ENCODE results near the gene RSPO1. TPM values are rescaled to one million over a fixed set of nuclear protein-coding genes. Genes with fewer than 3 reads are reported as not detected.

RSPO1 gene
- total and polyA plus RNA-seq, 10 of the 15 experiments (the other 5 are each of a cell fraction or from before 2014, with no cell fraction given), result not detected

DNA sequence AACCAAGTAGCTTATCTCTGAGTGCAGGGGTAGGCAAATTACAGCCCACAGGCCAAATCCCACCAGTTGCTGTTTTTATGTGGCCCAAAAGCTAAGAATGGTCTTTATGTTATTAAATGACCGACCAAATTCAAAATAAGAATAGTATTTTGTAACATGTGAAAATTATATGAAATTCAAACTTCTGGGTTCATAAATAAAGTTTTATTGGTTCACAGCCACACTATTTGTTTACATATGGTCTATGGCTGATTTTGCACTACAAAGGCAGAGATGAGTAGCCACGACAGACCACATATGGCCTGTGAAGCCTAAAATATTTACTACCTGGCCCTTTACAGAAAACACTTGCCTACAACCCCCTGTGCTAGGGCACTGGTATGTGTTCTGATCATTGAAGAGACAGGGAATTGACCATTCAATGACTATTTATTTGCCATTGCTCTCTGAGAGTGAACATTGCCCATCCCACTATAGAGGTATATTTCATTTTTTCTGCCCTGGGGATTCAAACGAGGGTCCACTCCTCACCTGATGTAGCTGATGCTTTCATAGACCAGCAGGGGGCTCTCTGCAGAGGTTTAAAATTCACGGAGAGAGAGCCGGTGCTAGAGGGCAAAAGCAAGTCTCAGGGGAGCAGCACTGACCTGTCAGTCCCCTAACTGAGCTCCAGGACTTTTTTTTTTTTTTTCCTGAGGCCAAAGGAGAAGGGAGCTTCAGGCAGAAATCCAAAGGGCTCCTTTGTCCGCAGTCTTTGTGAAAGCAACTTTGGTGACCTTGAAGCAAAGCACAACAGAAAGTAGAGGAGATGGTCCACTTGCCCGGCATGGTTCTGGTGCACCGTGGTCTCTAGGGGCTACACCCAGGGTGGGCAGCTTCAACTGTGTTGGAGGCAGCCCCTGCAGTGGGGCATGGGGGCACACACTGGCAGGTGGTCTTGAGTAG is 31.7 kb downstream of the RSPO1 start (continued):
- TF ChIP-seq CEBPZ (IDR thresholded peaks at IDR 0.05; ENCODE audit: low read depth, low read length) (no peak), YY1 (IDR thresholded peaks at IDR 0.05; ENCODE audit: low read depth, low read length) (0 out of 2 replicates have a peak, but pooled peaks have one; percentile 34), RFX5 (IDR thresholded peaks at IDR 0.05; ENCODE audit: low read depth, low read length) (no peak), RAD21 (IDR thresholded peaks at IDR 0.05; ENCODE audit: insufficient read depth, low read depth, low read length) (peak; percentile 75), EGR1 (IDR thresholded peaks at IDR 0.05; ENCODE audit: borderline replicate concordance in 1 of 2, low read depth in 2 of 2, low read length in 2 of 2) (no peak), NR2C1 (IDR thresholded peaks at IDR 0.05) (no peak)
- TF ChIP-seq, protein P1, sequence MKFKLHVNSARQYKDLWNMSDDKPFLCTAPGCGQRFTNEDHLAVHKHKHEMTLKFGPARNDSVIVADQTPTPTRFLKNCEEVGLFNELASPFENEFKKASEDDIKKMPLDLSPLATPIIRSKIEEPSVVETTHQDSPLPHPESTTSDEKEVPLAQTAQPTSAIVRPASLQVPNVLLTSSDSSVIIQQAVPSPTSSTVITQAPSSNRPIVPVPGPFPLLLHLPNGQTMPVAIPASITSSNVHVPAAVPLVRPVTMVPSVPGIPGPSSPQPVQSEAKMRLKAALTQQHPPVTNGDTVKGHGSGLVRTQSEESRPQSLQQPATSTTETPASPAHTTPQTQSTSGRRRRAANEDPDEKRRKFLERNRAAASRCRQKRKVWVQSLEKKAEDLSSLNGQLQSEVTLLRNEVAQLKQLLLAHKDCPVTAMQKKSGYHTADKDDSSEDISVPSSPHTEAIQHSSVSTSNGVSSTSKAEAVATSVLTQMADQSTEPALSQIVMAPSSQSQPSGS (IDR thresholded peaks at IDR 0.05; ENCODE audit: low read length), result no peak
- TF ChIP-seq, protein P2, sequence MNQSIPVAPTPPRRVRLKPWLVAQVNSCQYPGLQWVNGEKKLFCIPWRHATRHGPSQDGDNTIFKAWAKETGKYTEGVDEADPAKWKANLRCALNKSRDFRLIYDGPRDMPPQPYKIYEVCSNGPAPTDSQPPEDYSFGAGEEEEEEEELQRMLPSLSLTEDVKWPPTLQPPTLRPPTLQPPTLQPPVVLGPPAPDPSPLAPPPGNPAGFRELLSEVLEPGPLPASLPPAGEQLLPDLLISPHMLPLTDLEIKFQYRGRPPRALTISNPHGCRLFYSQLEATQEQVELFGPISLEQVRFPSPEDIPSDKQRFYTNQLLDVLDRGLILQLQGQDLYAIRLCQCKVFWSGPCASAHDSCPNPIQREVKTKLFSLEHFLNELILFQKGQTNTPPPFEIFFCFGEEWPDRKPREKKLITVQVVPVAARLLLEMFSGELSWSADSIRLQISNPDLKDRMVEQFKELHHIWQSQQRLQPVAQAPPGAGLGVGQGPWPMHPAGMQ (IDR thresholded peaks at IDR 0.05; ENCODE audit: borderline replicate concordance), result no peak
